ENCODE measurements around the gene PTK7.
"Not testable (repeated sequence)": the region's sequence is repeated elsewhere in the genome, so short reads cannot be mapped to it uniquely, and the experiment has no call there.

PTK7 gene

DNA sequence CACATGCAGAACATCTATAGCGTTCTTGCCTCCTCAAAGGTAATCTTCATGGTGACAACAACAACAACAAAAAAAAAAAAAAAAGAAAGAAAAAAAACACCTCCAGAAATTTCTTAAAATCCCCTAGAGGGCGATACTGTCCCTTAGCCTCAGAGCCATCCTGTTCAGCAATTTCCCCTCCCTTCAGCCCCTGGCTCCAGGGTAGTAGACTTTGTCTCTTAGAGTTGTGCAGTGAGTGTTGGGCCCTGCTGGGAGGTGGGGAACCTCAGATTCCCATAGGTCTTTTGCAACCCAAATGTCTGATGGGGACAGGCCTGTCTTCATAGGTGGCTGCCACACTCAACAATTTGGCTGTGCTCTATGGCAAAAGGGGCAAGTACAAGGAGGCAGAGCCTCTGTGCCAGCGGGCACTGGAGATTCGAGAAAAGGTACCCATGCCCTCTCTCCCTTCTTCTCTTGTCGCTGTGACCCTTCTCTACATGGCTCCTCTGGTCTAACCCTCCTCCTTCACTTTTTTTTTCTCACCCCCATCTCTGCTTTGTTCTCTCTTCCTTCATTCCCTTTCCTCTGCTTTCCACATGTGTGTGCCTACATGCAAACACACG lies 6.0 kb upstream of the PTK7 start:
- DNase-seq (no peak), ATAC-seq (peak; percentile 80)
- Mint-ChIP-seq H3K9me3 (no peaks in the 10 kb centered on the region), H3K4me1 (no peaks in the 10 kb centered on the region), H3K27me3 (peaks cover 5% of the 10 kb centered on the region), H3K27ac (no peak overlapping the region), H3K4me3 (no peak overlapping the region)

DNA sequence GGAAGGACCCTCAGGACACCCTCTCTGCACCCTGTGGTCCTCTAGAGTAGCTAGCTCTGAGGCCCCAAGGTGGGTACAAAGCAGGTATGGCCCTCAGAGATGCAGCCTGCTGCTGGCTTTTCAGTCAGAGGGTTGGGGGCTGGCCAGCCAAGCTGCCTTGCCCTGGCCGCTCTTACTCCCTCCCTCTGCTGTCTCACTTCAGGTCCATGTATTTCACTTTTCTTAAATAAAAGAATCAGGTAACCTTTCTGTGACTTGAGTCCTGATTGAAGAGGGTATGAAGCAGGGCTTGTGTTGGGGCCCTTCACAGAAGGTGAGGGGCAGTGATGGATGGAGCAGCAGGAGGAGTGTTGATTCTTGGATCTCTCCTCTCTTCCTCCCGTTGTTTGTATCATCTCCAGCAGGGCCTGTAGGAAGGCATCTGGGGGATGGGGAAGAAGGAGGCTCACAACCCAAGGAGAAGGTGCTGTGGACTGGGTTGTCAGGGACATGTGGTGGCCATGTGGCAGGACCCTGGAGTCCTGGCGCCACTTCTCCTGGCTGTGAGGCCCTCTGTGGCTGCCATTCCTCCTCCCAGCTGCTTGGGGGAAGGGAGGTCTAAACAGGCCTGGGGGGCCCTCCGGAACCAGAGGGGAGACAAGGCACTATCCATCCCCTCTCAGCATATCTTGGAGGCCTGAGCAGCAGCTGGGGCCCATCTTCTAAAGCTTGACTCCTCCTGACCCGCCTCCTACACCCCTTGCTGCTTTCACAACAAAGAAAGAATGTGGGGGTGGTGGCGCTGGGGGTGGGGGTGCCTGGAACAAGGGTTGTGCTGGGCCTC lies 1.1 kb upstream of the PTK7 start:
- Mint-ChIP-seq H3K4me1 (peaks cover 11% of the 10 kb centered on the region), H3K4me3 (no peak overlapping the region), H3K27me3 (peaks cover 35% of the 10 kb centered on the region), H3K27ac (no peak overlapping the region), H3K9me3 (no peaks in the 10 kb centered on the region)
- no peak for DNase-seq
- ATAC-seq, result no peak

GRCh38 chr6:43076464-43077332 lies 584 bp downstream of the PTK7 start:
- H3K4me3 Mint-ChIP-seq, result peak overlapping the region; percentile 68 to 79
- peaks cover 35% of the 10 kb centered on the region for H3K27me3 Mint-ChIP-seq
- H3K27ac Mint-ChIP-seq, result no peak overlapping the region
- ATAC-seq (peak; percentile 33), DNase-seq (no peak)
- no peaks in the 10 kb centered on the region for H3K9me3 Mint-ChIP-seq
- peaks cover 11% of the 10 kb centered on the region for H3K4me1 Mint-ChIP-seq

DNA sequence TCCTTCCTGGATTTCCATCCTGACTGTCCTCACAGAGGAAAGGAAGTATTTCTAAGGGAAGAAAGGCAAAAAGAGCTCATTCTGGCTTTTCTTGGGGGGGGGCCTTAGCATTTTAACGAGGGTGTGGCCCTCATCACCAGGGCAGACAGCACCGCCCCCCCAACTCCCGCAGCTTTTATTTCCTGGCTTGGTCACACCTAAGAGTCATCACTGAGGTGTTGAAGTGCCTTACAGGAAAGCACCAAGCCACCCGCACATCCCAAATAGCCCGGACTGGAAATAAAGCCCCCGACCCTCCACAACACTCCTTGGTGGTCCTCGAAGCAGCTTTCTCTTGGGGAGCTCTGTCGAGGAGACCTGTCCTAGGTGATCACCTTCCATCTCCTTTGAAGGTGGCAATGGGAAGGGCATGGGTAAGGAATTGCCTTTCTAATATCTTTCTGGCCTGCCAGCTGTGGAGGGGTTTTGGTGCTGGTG lies 1.3 kb downstream of the PTK7 start:
- no peak for ATAC-seq
- H3K27ac Mint-ChIP-seq, result no peak overlapping the region
- H3K4me3 Mint-ChIP-seq, result peak overlapping the region; percentile 68 to 79
- peaks cover 35% of the 10 kb centered on the region for H3K27me3 Mint-ChIP-seq
- peaks cover 11% of the 10 kb centered on the region for H3K4me1 Mint-ChIP-seq
- H3K9me3 Mint-ChIP-seq, result no peaks in the 10 kb centered on the region
- DNase-seq, result no peak

DNA sequence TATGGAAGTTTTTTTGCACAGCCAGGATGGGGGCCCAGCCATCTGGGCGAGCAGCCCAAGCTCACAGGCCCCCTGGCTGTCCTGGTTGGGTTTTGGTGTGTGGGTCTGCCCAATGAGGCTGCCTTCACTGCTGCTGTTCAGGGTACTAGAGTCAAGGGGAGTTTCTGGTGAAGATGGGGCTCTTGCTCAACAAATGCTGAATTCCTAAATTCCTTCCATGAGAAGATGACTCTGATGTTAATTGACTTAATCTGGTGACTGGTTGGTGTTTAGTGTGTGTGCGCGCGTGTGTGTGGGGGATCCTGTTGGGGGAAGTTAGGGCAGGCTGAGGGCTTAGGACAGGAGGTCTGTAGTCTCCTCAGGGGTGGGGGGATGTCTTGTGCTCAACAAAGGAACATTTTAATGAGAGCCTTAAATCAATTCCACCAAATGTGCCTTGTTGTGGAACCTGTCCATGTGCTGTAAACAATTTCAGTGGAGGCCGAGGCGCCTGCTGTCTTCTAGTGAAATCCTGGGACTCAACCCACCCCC lies 1.9 kb downstream of the PTK7 start:
- Mint-ChIP-seq H3K9me3 (no peaks in the 10 kb centered on the region), H3K27me3 (peaks cover 35% of the 10 kb centered on the region), H3K4me3 (no peak overlapping the region), H3K4me1 (peaks cover 11% of the 10 kb centered on the region), H3K27ac (no peak overlapping the region)
- DNase-seq, result no peak
- no peak for ATAC-seq

GRCh38 chr6:43078691-43079090 lies 2.6 kb downstream of the PTK7 start:
- Mint-ChIP-seq H3K27me3 (peaks cover 35% of the 10 kb centered on the region), H3K4me1 (peaks cover 11% of the 10 kb centered on the region), H3K9me3 (no peaks in the 10 kb centered on the region), H3K4me3 (no peak overlapping the region), H3K27ac (no peak overlapping the region)
- no peak for DNase-seq
- ATAC-seq, result no peak

DNA sequence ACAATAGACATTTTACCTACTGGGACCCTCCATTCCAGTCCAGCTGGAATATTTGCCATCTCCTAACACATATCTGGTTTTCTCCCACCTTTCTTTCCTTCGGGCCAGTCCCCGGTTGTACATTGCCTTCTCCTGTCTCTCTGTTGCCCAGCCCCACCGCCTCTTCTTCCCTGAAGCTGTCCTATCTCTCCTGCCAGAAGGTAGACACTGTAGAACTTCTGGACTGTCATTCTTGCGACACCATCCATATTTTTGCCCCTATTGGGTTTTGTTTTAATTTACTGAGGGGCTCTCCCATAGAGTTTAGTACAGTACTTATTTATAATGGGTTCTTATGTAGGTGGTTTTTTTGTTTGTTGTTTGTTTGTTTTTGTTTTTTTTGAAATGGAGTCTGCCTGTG lies 4.9 kb downstream of the PTK7 start:
- Mint-ChIP-seq H3K4me3 (no peak overlapping the region), H3K4me1 (peaks cover 15% of the 10 kb centered on the region), H3K9me3 (no peaks in the 10 kb centered on the region), H3K27ac (no peak overlapping the region), H3K27me3 (peaks cover 28% of the 10 kb centered on the region)
- ATAC-seq (no peak), DNase-seq (no peak)

DNA sequence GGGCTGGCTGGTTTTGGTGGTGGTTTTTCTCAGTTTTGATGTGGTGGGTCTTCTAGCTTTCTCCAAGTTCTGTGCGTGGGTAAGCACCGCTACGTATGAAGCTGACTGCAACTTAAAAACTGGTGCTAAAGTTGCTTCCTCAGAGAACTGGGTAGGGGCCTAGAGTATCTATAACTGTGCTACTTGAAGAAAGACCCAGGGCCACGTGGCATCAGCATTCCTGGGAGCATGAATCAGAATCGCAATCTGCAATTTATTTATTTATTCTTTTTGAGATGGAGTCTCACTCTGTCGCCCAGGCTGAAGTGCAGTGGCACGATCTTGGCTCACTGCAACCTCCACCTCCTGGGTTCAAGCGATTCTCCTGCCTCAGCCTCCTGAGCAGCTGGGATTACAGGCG lies 5.8 kb downstream of the PTK7 start:
- not testable (repeated sequence) for DNase-seq, H3K9me3 Mint-ChIP-seq, H3K27ac Mint-ChIP-seq, ATAC-seq, H3K4me3 Mint-ChIP-seq
- Mint-ChIP-seq H3K4me1 (peaks cover 14% of the 10 kb centered on the region), H3K27me3 (peaks cover 21% of the 10 kb centered on the region)

- H3K27ac Mint-ChIP-seq, result no peak overlapping the region
- no peak for ATAC-seq
- no peak for DNase-seq
- H3K9me3 Mint-ChIP-seq, result no peaks in the 10 kb centered on the region
- peaks cover 9% of the 10 kb centered on the region for H3K4me1 Mint-ChIP-seq
- H3K27me3 Mint-ChIP-seq, result peaks cover 10% of the 10 kb centered on the region
- no peak overlapping the region for H3K4me3 Mint-ChIP-seq
Observed at GRCh38 chr6:43082806-43083655, 6.9 kb downstream of the PTK7 start.

GRCh38 chr6:43086022-43086658 lies 10.0 kb downstream of the PTK7 start:
- no peak overlapping the region for H3K27ac Mint-ChIP-seq
- peaks cover 9% of the 10 kb centered on the region for H3K4me1 Mint-ChIP-seq
- no peaks in the 10 kb centered on the region for H3K9me3 Mint-ChIP-seq
- no peak overlapping the region for H3K4me3 Mint-ChIP-seq
- peak; percentile 96 for ATAC-seq
- H3K27me3 Mint-ChIP-seq, result no peaks in the 10 kb centered on the region
- peak in 1 of 2 donors; percentile 29 for DNase-seq

DNA sequence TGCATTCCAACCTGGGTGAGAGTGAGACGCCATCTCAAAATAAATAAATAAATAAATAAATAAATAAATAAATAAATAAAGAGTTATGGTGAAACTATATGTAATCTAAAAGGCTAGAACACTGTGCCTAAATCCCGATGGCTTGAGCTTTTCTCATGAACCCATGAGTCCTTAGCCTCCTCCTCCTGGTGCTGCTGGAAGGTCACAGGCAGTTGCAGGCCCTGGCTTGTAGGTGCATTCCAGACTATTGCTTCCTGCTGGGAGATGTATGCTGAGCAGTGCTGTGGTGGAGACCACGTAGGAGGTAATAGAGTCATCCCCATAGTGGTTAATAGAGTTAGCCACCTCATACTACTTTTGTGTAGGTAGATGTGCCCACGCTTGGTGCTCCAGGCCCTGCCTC lies 12.5 kb downstream of the PTK7 start:
- Mint-ChIP-seq H3K27me3 (no peaks in the 10 kb centered on the region), H3K4me1 (peaks cover 9% of the 10 kb centered on the region), H3K27ac (no peak overlapping the region), H3K9me3 (no peaks in the 10 kb centered on the region), H3K4me3 (no peak overlapping the region)
- peak; percentile 69 for ATAC-seq
- peak in 1 of 2 donors; percentile 21 for DNase-seq

DNA sequence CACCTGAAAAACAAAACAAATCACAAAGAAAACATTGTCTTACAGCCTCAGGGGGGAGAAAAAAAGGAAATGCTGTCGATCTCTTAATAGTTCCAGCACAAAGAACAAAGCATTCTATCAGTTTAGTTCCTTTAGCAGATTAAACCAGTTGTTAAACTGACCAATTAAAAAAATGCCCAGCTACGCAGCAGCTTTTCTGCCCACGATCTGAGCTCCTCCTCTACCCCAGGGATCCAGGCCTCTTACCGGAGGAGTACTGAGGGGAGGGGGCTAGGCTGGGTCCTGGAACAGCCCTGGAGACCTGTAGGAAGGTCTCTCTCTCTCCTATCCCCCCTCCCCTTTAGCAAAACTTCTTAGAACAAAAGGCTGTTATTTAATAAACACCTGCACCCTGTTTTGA lies 13.4 kb downstream of the PTK7 start:
- H3K9me3 Mint-ChIP-seq, result no peaks in the 10 kb centered on the region
- DNase-seq (no peak), ATAC-seq (no peak)
- H3K27ac Mint-ChIP-seq, result no peak overlapping the region
- H3K27me3 Mint-ChIP-seq, result no peaks in the 10 kb centered on the region
- H3K4me3 Mint-ChIP-seq, result no peak overlapping the region
- H3K4me1 Mint-ChIP-seq, result peaks cover 9% of the 10 kb centered on the region

DNA sequence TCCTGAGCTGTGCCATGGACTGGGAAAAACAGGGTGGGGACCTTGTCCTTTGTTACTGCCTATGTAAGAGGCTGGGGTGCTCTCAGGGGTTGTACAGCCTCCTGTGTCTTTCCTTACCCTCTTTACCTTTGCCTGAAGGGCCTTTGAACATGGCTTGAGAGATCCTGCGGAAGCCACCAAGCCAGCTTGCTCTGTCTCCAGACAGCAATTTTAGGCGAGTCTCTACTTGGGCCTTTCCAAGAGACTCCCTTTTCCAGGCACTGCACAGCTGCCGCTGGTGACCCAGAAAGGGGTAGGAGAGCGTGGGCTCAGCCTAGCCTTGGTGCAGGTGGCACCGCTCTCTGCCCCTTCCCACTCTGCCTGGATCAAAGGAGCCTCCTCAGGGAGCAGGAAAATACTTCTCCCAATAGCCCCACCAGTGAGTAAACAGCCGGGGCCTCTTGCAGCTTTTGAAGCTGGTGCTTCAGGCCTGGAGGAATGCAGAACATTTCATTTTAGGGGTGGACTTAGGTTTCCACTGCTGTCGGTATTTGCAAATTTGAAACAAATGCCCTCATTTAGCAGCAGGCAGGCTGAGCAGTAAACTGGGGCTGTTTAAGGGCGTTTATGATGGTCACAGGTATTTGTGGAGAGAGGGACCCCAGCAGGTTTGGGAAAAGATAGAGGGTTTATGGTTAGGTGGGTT lies 13.9 kb downstream of the PTK7 start:
- no peaks in the 10 kb centered on the region for H3K9me3 Mint-ChIP-seq
- no peak overlapping the region for H3K4me3 Mint-ChIP-seq
- H3K4me1 Mint-ChIP-seq, result peaks cover 9% of the 10 kb centered on the region
- no peaks in the 10 kb centered on the region for H3K27me3 Mint-ChIP-seq
- DNase-seq (no peak), ATAC-seq (no peak)
- no peak overlapping the region for H3K27ac Mint-ChIP-seq

- Mint-ChIP-seq H3K4me1 (peaks cover 11% of the 10 kb centered on the region), H3K9me3 (no peaks in the 10 kb centered on the region), H3K27me3 (no peaks in the 10 kb centered on the region), H3K4me3 (no peak overlapping the region), H3K27ac (no peak overlapping the region)
- ATAC-seq (no peak), DNase-seq (no peak)
Observed at GRCh38 chr6:43090559-43090956, 14.4 kb downstream of the PTK7 start.
